Keratinocyte (primary cell): ENCODE measurements around the gene OR1I1. TPM values are rescaled to one million over a fixed set of nuclear protein-coding genes. Genes with fewer than 3 reads are reported as not detected.

ENCODE experiments used
- DNase-seq: peaks from one replicate; pipeline ENCODE4 v3.0.0-alpha.2; 2011; ENCODE audit warnings: low read depth, missing footprints, low spot score
- FAIRE-seq: peaks from 2 replicates; lab custom pipeline; 2011; peaks lifted over from hg19 to GRCh38; lab: Jason Lieb, UNC
- H2AFZ ChIP-seq: 2 replicates; pipeline ENCODE4 v1.6.0; 2012; ENCODE audit warnings: low read length, control low read depth, inconsistent platforms; ENCODE audit not compliant: control insufficient read depth
- H3K27ac ChIP-seq: 2 replicates; pipeline ENCODE4 v1.5.1; 2011; ENCODE audit warnings: low read length; ENCODE audit not compliant: control insufficient read depth, insufficient read depth
- H3K27me3 ChIP-seq: 3 replicates; pipeline ENCODE4 v1.6.0; 2011; ENCODE audit warnings: low read length; ENCODE audit not compliant: control insufficient read depth, insufficient read depth; ENCODE audit errors: extremely low read depth
- H3K36me3 ChIP-seq, 2 experiments: 2 replicates in 1 of 2; 3 replicates in 1 of 2; pipeline ENCODE4 v1.5.1; 2011; ENCODE audit warnings: low read length in 2 of 2, mild to moderate bottlenecking in 1 of 2; ENCODE audit not compliant: control insufficient read depth in 2 of 2, insufficient read depth in 2 of 2; ENCODE audit errors: extremely low read depth in 1 of 2
- H3K4me1 ChIP-seq: 3 replicates; pipeline ENCODE4 v1.5.1; 2011; ENCODE audit warnings: low read length; ENCODE audit not compliant: control insufficient read depth, insufficient read depth; ENCODE audit errors: extremely low read depth
- H3K4me2 ChIP-seq: 3 replicates; pipeline ENCODE4 v1.6.0; 2011; ENCODE audit warnings: low read depth, low read length; ENCODE audit not compliant: control insufficient read depth, insufficient read depth; ENCODE audit errors: extremely low read depth
- H3K4me3 ChIP-seq, 3 experiments: fragments of 200-600 bp in 1 of 3; sonication (generic) in 1 of 3; 2 replicates in 2 of 3; 3 replicates in 1 of 3; pipeline ENCODE4 v1.5.1; 2011 to 2016; ENCODE audit warnings: low read length in 3 of 3, mild to moderate bottlenecking in 3 of 3, control low read depth in 2 of 3, inconsistent platforms in 1 of 3, low read depth in 1 of 3, mixed read lengths in 1 of 3, mixed run types in 1 of 3, moderate library complexity in 1 of 3; ENCODE audit not compliant: control insufficient read depth in 2 of 3, insufficient read depth in 2 of 3; ENCODE audit errors: extremely low read depth in 1 of 3
- H3K79me2 ChIP-seq: 2 replicates; pipeline ENCODE4 v1.6.0; 2012; ENCODE audit warnings: low read length; ENCODE audit not compliant: control insufficient read depth, insufficient read depth
- H3K9ac ChIP-seq: 3 replicates; pipeline ENCODE4 v1.6.0; 2011; ENCODE audit warnings: low read length; ENCODE audit not compliant: control insufficient read depth, insufficient read depth; ENCODE audit errors: extremely low read depth
- H3K9me1 ChIP-seq: 3 replicates; pipeline ENCODE4 v1.6.0; 2011; ENCODE audit warnings: low read length; ENCODE audit not compliant: control insufficient read depth, insufficient read depth; ENCODE audit errors: extremely low read depth
- H3K9me3 ChIP-seq: 2 replicates; pipeline ENCODE4 v1.5.1; 2012; ENCODE audit warnings: low read depth, low read length; ENCODE audit not compliant: control insufficient read depth
- H4K20me1 ChIP-seq: 3 replicates; pipeline ENCODE4 v1.6.0; 2011; ENCODE audit warnings: low read length; ENCODE audit not compliant: control insufficient read depth, insufficient read depth; ENCODE audit errors: extremely low read depth
- CTCF ChIP-seq, 3 experiments: IDR thresholded peaks in 1 of 3; conservative IDR thresholded peaks in 1 of 3; optimal IDR thresholded peaks in 1 of 3; 2 replicates in 2 of 3; 3 replicates in 1 of 3; pipeline versions ENCODE3 to v1.5.1; 2011; ENCODE audit warnings: low read length in 3 of 3, mild to moderate bottlenecking in 3 of 3, moderate library complexity in 2 of 3, control low read depth in 1 of 3, inconsistent platforms in 1 of 3; ENCODE audit not compliant: insufficient read depth in 2 of 3; ENCODE audit errors: extremely low read depth in 1 of 3
- EZH2 ChIP-seq: IDR thresholded peaks from one replicate; pipeline ENCODE4 v1.6.1; 2012; ENCODE audit warnings: inconsistent platforms, mild to moderate bottlenecking, low read length, moderate library complexity
- dilution Hi-C: fragments of 300-500 bp; cut with MboI; formaldehyde crosslinking; loops from one replicate; pipeline ENCODE4 v1.7.0; 2020; ENCODE audit warnings: low sequenced_read_pairs; ENCODE audit not compliant: extremely low pct_ligation_motif_present
- polyA plus RNA-seq, 5 experiments: library from polyadenylated mRNA; depleted of rRNA in 3 of 5; stranded (reverse) in 3 of 5; stranded (forward) in 1 of 5; unstranded in 1 of 5; fragments of >200 nt; gene quantifications; 1 replicate in 1 of 5; 2 replicates in 3 of 5; 3 replicates in 1 of 5; pipeline versions ENCODE4 v1.2.1 to v1.2.3, GENCODE V29; 2011 to 2012; ENCODE audit warnings: missing spikeins in 2 of 5, low read depth in 1 of 5, low replicate concordance in 1 of 5

Gene OR1I1
- polyA plus RNA-seq, 1 donor (not counting 4 experiments of a cell fraction or from before 2014, with no cell fraction given), result not detected

DNA sequence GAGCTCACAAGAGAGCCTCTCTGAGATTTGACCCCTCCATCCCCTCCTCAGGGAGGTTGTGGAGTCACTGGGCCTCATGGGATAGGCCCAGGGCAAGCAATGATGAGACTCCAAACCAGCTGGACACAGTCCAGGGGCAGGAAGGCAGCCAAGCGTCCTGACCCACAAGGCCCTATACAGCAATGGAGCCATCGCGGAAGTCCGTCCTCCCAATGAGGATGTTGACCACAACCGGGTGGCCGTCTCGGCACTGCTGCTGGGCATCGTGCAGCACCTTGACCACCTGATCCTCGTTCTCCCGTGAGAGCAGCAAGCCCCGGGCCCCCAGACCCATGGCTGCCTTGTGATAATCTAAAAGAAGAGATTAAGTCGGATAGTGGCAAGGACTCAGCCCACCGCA, 33.1 kb downstream of the OR1I1 start:
- peaks cover 5% of the 10 kb centered on the region for H3K9me3 ChIP-seq
- H3K9me1 ChIP-seq, result no peaks in the 10 kb centered on the region
- FAIRE-seq, result no peak
- H3K9ac ChIP-seq, result no peak overlapping the region
- TF ChIP-seq EZH2, result no peak
- no peak for TF ChIP-seq CTCF (optimal IDR thresholded peaks at IDR 0.05 in 1 of 3, IDR thresholded peaks at IDR 0.05 in 1 of 3, conservative IDR thresholded peaks at IDR 0.05 in 1 of 3; ENCODE audit: extremely low read depth in 1 of 3, insufficient read depth in 2 of 3, low read length in 3 of 3)
- no peaks in the 10 kb centered on the region for H3K4me1 ChIP-seq
- no peak overlapping the region for H2AFZ ChIP-seq
- H4K20me1 ChIP-seq, result no peaks in the 10 kb centered on the region
- H3K27me3 ChIP-seq, result no peaks in the 10 kb centered on the region
- no peak overlapping the region for H3K4me3 ChIP-seq
- no peak for DNase-seq
- no peaks in the 10 kb centered on the region for H3K79me2 ChIP-seq
- H3K36me3 ChIP-seq, result peaks cover 15 to 31% of the 10 kb centered on the region in 2 experiments
- no peak overlapping the region for H3K4me2 ChIP-seq
- dilution Hi-C loops, result no loop called here
- no peak overlapping the region for H3K27ac ChIP-seq

DNA sequence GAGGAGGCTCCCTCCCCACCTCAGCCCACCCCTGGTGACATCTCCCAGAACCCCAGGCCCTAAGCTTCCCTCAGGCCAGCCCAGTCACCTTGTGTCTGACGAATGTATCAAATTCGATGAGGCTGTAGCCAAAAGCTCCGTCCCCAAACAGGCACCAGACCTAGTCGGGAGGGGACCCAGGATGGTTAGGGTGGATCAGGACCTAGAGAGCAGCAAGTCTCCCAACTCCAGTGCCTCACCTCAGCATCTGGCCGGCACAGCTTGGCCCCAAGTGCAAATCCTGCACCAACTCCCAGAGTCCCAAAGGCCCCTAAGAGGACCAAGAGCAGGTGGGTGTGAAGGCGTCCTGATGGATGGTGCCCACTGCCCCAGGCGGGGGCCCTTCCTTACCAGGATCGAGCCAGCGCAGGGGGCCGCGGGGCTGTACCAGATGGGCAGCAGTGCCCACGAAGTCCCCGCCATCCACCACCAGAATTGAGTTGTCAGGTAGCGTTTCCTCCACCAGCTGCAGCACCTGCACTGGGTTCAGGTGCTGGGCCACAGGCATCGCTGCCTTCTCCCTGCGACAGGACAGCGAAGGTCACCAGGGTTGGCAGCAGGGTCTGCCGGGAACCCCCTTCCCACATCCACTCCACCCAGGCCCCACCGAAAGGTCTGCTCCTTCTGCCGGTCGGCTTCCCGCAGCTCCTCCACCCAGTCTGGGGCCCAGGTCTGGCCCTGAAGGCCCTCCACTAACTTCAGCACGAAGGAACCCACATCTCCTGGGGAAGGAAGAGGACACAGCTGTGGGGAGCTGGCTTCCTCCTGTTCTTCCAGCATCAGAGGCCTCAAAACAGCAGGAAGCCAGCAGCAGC, 34.0 kb downstream of the OR1I1 start:
- H3K27me3 ChIP-seq, result no peaks in the 10 kb centered on the region
- dilution Hi-C loops, result no loop called here
- DNase-seq (no peak), FAIRE-seq (no peak)
- no peak overlapping the region for H3K4me3 ChIP-seq
- H3K79me2 ChIP-seq, result no peaks in the 10 kb centered on the region
- H3K9me3 ChIP-seq, result peaks cover 5% of the 10 kb centered on the region
- no peak overlapping the region for H3K4me2 ChIP-seq
- TF ChIP-seq CTCF (optimal IDR thresholded peaks at IDR 0.05 in 1 of 3, IDR thresholded peaks at IDR 0.05 in 1 of 3, conservative IDR thresholded peaks at IDR 0.05 in 1 of 3; ENCODE audit: extremely low read depth in 1 of 3, insufficient read depth in 2 of 3, low read length in 3 of 3), result no peak
- TF ChIP-seq EZH2, result no peak
- H3K36me3 ChIP-seq, result peaks cover 22 to 33% of the 10 kb centered on the region in 2 experiments
- no peak overlapping the region for H3K27ac ChIP-seq
- no peaks in the 10 kb centered on the region for H3K9me1 ChIP-seq
- H3K4me1 ChIP-seq, result no peaks in the 10 kb centered on the region
- H3K9ac ChIP-seq, result no peak overlapping the region
- H2AFZ ChIP-seq, result no peak overlapping the region
- H4K20me1 ChIP-seq, result no peaks in the 10 kb centered on the region
